GM21825 (cell line): ENCODE results near the gene ZEB1.
"Not testable (repeated sequence)": the region's sequence is repeated elsewhere in the genome, so short reads cannot be mapped to it uniquely, and the experiment has no call there.

ENCODE experiments used
- ATAC-seq: cut with Tn5 transposase; IDR thresholded peaks from one replicate; pipeline ENCODE4 v1.9.1; 2021; ENCODE audit warnings: mild to moderate bottlenecking, moderate library complexity; ENCODE audit not compliant: unreplicated experiment

The ZEB1 gene

DNA sequence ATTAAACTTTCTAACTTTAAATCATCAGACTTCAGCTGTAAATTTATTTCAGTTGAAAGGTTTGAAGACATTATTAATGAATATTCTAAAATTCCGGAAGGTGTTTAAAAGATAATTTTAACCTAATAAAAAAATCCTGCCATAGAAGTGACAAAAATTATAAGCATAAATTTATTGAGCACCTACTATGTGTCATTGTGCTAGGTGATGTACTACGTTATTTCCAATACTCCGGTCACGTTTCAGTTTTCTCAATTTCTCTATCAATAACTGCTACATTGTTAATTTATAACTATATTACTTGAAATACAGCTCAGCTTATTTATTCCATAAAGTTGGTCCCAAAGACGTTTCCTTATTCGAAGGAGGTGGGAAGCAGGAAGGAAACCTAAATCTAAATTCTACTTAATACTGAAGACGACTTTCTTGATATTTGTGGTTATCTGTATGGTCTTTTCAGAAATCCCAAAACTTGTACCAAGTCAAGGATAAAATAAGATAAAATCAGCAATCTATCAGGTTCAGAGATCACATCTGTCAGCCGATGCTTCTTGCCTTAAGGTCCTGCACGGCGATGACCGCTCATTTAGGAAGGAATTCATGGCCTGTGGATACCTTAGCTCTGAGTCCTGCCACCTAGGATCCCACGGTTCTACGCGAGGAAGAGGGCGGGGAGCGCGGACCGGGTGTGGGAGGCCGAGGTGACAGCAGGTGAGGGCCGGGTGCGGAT, 1.2 kb upstream of the ZEB1 start:
- ATAC-seq = no peak

DNA sequence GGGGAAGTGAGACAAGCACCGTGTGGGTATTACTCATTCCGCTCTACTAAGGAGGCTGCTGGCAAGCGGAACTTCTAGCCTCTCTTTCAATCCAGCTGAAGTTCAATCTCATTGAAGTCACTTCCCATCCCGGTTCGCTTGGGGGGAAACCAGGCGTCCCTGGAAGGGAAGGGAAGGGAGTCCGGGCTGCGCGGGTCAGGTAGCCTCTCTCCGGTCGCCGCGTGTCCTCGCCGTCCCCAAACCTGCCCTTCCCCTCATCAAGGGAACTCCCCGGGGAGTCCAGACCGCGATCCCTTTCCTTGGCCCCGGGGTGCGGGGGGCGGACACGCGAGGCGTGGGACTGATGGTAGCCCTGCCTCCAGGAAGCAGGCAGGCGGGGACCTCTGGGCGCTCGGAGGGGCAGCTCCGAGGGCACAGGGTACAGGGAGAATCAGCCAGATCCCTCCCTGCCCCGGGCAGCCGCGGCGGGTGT, 598 bp upstream of the ZEB1 start:
- ATAC-seq = peak; percentile 57

GRCh38 chr10:31319602-31320549, 860 bp downstream of the ZEB1 start:
- ATAC-seq = peak; percentile 21

DNA sequence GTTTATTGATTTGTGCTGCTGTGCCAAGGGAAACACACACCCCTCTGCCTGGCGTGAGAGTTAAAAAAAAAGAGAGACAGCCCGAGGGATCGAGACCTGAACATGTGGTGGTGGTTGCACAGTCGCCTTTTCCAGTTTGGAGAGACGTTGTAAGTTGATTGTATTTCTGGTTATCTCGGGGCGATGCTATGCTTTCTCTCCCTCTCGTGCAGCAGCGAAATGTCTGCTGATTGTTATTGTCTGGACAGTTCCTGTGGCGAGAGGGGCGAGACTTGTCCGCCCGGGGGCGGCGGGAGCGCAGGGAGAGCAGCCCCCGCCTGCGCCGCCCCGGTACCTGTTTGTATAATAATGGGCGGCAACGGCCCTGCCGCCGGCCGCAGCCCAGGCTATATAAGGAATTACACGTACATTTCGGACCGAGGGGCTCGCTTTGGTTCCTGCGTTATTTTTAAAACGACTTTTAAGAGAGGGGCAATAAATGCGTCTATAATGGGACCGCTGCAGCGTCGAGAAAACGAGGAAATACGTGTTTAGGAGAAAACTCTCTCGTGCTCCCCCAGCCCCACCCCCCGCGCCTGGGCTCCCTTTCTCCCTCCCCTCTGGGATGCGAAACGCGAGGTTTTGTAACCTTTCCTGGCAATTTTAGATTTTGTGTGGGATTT, 1.7 kb downstream of the ZEB1 start:
- peak; percentile 25 for ATAC-seq

DNA sequence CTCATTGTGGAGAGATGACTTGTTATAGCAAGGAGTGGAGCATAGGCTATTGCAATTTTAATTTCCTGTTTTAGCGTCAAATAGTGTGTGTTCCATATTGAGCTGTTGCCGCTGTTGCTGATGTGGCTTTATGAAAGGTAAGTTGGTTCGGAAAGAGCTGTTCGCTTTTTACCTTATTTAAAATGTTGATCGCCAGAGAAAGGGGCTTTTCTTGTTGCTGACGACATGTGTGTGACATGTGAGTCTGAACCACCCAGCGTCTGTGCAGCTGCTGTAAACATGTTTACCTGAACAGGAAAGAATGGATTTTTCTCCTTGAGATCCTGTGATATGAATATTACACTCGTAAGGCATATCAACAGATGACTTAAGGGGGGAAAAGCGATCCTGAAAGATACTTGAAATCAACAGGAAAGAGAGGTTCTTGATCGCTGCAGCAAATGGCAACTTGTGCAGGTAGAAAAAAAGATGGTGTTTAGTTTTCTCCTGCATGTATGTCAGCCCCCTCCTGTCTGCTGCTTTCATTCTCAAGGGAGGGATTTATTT, 2.5 kb downstream of the ZEB1 start:
- ATAC-seq = no peak

GRCh38 chr10:31322647-31323046, 3.6 kb downstream of the ZEB1 start:
- ATAC-seq = no peak

DNA sequence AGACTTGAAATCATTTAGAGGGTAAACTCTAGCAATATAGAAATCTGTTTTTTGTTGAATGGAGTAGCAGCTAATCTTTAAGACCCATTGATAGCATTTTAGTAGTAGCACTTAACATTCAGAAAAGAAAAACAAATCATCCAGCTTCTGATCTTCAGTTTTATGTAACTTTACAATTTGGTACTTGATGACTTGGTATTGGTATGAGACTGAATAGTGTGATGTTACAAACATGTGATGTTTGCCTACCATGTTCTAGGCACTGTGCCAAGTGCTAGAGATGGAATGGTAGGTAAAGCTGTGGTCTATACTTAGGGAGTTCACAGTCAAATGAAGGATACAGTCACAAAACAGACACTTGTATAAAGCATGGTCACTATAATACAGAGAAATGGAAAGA, 21.3 kb downstream of the ZEB1 start:
- ATAC-seq = no peak

DNA sequence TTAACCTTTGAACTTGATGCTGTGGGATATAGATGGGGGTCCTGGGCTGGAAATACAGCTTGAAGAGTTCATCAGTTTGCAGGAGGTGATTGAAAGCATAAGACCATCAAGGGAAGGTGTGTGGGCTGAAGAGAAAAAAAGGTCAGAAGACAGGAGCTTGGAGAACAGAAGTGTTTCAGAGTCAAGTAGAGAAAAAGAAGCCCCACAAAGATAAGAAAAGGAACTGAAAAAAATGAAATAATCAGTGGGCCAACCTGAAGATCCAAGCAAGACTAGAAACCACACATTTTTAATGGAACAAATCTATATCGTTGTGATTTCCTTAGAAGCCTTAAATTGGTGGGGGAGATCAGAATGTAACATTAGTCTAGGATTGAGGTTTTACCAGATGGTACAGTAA, 22.5 kb downstream of the ZEB1 start:
- ATAC-seq = no peak

DNA sequence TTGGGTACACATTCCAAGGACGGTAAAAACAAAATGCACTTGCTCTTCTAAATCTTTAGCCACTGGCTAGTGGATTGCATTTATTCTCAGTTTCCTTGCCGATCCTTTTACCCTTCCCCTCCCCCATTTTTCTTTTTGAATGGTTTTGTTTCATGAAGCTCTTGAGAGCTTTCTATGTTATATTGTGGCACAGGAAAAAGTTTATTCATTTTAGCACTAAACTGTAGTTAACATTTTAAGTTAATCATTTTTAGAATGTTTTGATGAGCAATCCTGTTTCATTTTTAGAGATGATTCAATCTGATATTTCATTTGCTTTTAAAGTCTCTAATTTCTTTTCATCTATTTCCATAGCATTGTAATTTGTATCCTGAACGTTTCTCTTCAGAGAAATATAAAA, 24.0 kb downstream of the ZEB1 start:
- no peak for ATAC-seq

DNA sequence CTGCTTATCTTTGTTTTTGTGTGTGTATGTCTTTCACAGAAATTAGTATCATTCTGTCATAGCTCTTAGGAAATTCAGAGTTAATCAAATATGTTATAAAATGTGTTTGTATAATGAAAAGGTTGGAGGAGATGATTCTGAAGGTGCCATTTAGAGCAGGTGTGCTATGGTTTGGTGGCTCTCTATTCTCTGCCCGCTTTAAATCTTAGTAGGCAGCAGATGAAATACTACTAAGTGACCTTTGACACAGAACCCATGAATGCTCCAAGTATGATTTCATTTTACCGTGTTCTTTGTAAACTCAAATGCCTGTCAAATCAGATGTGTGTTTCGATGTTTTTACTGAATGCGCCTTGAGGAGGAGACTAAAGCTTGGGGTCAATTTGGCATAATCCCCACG, 24.5 kb downstream of the ZEB1 start:
- no peak for ATAC-seq

DNA sequence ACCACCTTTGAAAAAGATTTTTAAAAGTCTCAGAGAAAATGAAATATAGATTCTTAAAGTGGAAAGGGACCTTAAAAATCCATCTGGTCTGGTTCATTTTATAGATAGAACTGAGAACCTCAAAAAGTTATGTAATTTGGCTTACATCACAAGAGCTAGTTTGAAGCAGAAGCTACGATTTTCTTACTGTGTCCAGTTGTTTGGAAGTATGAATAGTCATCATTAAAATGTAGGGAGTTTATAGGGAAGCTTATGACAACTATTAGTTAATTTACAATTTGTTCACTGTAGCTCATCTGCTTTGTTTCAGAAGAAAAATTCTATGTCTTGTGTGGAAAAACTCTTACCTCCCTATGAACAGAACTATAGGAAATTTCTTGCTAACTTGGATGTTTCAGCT, 26.9 kb downstream of the ZEB1 start:
- no peak for ATAC-seq

DNA sequence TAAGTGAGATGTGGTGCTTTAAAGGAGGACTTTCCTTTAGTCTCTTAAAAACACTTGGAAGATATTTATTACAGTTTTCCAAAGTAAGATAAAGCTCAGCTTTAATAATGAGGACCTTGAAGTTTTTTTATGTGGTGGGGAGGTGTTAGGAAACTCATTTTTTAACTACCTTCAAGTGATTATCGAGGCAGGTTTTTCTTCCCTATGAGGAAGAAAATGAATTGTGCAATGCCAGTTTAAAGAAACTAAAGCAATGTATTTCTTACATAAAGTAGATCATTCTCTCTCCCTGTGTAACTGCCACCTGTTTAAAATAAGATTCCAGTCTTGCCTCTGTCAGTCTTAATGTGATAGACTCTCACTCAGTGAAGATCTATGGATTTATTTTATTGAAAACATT, 27.9 kb downstream of the ZEB1 start:
- ATAC-seq = no peak

DNA sequence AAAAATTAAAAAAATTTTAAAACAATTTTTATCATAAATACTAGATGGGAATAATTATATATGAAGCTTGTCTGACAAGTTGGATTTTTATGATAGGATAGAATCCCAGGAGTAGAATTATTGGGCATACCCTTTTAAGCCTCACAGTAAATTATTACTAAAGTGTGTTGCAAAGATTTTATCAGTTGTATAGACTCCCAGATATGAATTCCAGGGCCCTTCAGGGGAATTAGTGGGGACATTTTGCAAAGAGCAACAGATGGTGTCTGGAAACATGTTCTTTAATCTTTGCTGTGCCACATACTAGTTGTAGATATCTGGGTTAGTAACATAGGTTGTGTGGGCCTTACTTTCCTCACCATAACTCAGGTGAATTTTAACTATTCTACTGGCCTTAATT, 28.7 kb downstream of the ZEB1 start:
- no peak for ATAC-seq

GRCh38 chr10:31350891-31351290, 31.9 kb downstream of the ZEB1 start:
- no peak for ATAC-seq

DNA sequence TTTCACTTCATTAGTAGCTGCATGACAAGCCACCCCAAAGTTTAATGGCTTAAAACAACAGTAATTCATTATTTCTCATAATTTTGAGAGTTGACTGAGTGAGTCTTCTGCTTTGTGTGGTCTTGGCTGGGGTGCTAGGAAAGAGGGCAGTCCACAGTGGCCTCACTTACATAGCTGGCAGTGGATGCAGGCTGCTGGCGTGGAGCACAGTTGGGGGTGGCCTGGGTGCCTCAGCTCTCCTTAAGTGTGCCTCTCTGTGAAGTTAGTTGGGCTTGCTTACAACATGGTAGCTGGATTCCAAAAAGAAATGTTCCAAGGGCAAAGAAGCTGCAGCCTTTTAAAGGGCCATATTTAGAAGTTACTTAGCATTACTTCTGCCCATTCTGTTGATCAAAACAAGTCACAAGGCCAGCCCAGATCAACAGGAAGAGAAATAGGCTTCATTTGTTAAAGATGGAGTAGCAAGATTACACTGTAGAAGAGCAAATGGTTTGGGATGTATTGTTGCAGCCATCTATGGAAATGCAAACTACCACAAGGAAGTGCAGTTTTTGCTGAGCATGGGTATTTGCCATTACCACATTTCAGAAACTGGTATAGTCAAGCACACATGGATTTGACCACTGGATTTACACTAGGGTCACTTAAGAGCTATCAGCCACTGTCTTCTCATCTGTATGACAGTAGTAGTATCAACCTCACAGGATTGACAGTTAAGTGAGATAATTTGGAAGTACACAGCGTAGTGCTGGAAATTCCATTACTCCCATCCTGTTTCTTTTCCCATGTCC, 33.6 kb downstream of the ZEB1 start:
- ATAC-seq = no peak

DNA sequence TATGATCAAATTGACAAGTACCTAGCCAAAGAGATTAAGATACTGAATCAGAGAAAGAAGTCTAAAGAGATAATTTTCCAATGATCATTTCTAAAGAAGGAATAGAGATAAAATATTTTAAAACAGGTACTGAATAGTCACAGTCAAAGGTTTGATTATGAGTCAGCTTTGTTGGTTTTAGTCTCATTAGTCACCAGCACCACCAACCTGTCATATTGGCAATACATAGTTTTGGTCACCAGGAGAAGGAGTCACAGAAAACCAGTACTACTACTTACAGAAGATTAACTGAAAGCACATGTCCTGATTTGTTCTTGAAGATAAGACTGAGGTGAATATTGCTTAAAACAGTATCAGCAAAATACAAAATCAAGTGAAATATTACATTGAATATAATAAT, 34.6 kb downstream of the ZEB1 start:
- ATAC-seq = peak; percentile 87

GRCh38 chr10:31358688-31359330, 39.8 kb downstream of the ZEB1 start:
- ATAC-seq = no peak

- ATAC-seq = no peak
Measured at GRCh38 chr10:31359979-31360378, 41.0 kb downstream of the ZEB1 start.

GRCh38 chr10:31361475-31361874, 42.5 kb downstream of the ZEB1 start:
- ATAC-seq = not testable (repeated sequence)
